IPS-20b (cell line): Measurements from ENCODE around the gene ZNF423.

Experiments used
- H3K27ac ChIP-seq: one replicate; pipeline ENCODE4 v1.5.1; 2013; ENCODE audit warnings: low read length
- H3K27me3 ChIP-seq: 2 replicates; pipeline ENCODE4 v1.6.1; 2013; ENCODE audit warnings: mild to moderate bottlenecking, low read length, inconsistent platforms; ENCODE audit not compliant: insufficient read depth
- H3K36me3 ChIP-seq: 2 replicates; pipeline ENCODE4 v1.6.1; 2013; ENCODE audit warnings: low read depth, mild to moderate bottlenecking, inconsistent platforms, low read length, moderate library complexity; ENCODE audit not compliant: insufficient read depth
- H3K4me1 ChIP-seq: 2 replicates; pipeline ENCODE4 v1.6.1; 2013; ENCODE audit warnings: mild to moderate bottlenecking, control low read depth, inconsistent platforms, low read length, moderate library complexity; ENCODE audit not compliant: insufficient read depth
- H3K4me3 ChIP-seq: 2 replicates; pipeline ENCODE4 v1.5.1; 2013; ENCODE audit warnings: mild to moderate bottlenecking, low read length, inconsistent platforms
- H3K9ac ChIP-seq: 2 replicates; pipeline ENCODE4 v1.6.1; 2013; ENCODE audit warnings: low read depth, mild to moderate bottlenecking, inconsistent platforms, low read length, moderate library complexity
- H3K9me3 ChIP-seq: 2 replicates; pipeline ENCODE4 v1.6.1; 2013; ENCODE audit warnings: mild to moderate bottlenecking, low read depth, low read length, inconsistent platforms; ENCODE audit not compliant: insufficient read depth

Gene ZNF423

DNA sequence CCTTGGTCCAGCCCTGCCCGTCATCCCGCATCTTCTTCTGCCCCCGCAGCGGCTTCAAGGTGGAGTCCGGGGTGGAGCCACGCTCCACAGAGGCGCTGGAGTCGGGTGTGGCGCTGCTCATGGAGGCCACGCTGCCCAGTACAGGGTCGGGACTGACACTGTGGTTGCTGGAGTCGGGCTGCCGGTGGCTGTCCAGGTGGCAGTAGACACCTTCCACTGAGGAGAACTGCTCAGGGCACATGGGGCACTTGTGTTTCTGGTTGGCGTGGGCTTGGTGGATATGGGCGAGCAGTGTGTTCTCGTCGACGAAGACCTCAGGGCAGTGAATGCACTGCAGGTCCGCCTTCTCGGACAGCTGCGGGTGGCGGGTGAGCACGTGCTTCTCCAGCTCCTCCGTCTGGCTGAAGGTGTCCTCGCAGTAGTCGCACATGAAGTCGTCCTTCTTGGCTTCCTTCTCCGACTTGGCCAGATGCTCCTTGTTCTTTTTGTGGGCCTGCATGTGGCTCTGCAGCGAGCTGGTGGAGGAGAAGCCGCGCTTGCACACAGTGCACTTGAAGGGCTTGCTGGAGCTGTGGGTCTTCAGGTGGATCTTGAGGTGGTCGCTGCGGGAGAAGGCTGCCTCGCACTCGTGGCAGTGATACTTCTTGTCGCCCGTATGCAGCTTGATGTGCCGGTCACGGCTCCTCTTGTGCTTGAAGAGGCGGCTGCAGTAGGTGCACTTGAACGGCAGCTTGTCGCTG lies 217.8 kb downstream of the ZNF423 start:
- Histone ChIP-seq H3K9ac (no peak overlapping the region), H3K9me3 (no peaks in the 10 kb centered on the region), H3K4me3 (no peak overlapping the region), H3K36me3 (peaks cover 39% of the 10 kb centered on the region), H3K27ac (no peak overlapping the region), H3K27me3 (no peaks in the 10 kb centered on the region), H3K4me1 (peaks cover 33% of the 10 kb centered on the region)

DNA sequence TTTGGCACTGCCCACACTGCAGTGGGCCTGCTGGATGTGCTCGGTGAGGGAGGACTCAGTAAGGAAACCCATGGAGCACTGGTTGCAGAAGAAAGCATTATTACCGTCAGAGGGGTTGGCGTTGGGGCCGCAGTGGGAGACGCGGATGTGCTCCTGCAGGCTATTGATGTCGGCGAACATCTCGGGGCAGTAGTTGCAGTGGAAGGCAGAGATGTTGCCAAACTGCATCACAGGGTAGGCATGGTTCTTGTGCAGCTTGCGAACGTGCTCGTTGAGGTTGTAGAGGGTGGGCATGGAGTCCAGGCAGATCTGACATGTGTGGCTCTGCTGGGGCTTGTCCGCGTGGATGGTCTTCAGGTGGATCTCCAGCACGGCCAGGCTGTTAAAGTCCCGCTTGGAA lies 218.4 kb downstream of the ZNF423 start:
- no peak overlapping the region for H3K27ac ChIP-seq

DNA sequence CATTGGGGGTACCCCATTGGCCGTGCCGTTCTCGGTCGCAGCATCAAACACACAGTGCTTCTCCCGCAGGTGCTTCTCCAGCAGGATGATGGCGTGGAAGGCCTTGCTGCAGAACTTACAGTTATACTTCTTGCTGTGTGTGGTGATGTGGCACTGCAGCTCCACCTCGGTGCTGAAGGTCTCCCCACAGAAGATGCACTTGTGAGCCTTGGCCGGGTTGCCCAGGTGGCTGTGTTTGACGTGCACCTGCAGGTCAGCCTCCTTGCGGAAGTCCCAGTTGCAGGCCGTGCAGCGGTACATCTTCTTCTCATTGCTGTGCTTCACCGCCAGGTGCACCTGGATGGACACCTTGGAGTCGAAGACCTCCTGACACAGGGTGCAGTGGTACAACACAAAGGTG lies 219.3 kb downstream of the ZNF423 start:
- no peak overlapping the region for H3K27ac ChIP-seq
- H3K4me3 ChIP-seq = no peak overlapping the region
- H3K4me1 ChIP-seq = peaks cover 24% of the 10 kb centered on the region
- no peaks in the 10 kb centered on the region for H3K9me3 ChIP-seq
- no peaks in the 10 kb centered on the region for H3K27me3 ChIP-seq
- peaks cover 39% of the 10 kb centered on the region for H3K36me3 ChIP-seq
- no peak overlapping the region for H3K9ac ChIP-seq

More for the DNA sequence above, 218.4 kb downstream of the ZNF423 start:
- Histone ChIP-seq H3K27me3 (no peaks in the 10 kb centered on the region), H3K9ac (no peak overlapping the region), H3K36me3 (peaks cover 39% of the 10 kb centered on the region), H3K9me3 (no peaks in the 10 kb centered on the region), H3K4me3 (no peak overlapping the region), H3K4me1 (peaks cover 33% of the 10 kb centered on the region)

DNA sequence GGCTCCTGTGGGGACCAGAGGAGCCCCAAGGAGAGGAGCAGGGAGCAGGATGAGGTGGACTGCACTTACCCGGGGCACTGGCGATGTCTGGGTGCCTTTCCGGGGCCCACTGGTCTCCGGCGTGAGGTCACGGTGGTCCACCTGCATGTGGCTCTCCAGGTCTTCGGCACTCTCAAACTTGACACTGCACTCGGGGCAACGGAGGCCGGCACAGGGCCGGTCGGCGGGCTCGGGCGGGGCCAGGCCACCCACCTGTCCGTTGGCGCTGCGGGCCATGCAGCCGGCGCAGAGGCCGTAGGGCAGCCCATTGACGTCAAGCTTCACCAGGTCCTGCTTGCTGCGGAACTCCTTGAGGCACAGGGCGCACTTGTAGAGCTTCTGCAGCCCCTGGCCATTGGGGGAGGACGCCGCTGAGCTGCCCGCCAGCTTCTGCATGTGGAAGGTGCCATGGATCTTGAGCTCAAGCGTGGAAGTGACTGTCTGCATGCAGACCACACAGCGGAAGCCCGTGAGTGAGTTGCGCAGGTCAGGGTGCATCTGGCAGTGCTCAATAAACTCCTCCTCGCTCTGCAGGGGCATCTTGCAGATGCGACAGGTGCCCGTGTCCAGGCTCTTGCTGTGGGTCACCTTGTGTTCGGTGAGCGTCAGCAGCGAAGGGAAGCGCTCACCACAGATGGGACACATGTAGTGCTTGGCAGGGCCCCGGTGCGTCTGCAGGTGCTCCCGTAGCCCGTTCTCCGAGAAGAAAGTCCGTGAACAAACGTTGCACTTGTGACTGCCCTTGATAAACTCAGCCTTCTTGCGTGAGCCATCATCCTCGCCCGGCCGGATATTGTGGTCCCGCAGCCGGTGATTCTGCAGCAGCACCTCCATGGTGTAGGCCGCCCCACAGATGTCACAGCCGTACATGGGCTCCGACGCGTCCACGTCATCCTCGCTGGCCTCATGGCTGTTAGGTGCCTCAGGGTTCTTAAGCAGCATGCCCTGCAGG lies 220.0 kb downstream of the ZNF423 start:
- Histone ChIP-seq H3K9me3 (no peaks in the 10 kb centered on the region), H3K27ac (no peak overlapping the region), H3K9ac (no peak overlapping the region), H3K4me1 (peaks cover 17% of the 10 kb centered on the region), H3K4me3 (no peak overlapping the region), H3K36me3 (peaks cover 39% of the 10 kb centered on the region), H3K27me3 (no peaks in the 10 kb centered on the region)

DNA sequence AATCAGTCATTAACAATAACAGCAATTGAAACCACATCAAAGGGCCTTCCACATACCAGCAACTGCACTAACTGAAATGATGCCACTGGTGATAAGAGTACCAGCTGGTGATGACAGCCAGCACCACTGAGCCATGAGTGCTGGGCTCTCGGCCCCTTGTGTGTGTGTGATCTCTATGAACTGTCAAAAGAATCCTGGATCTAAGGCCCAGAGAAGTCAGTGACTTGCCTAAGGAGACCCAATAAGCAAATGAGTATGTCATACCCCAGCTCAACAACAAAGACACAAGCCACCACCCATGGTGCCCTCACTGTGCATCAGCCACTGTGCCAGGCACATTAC lies 220.9 kb downstream of the ZNF423 start:
- Histone ChIP-seq H3K4me3 (no peak overlapping the region), H3K27ac (no peak overlapping the region), H3K27me3 (no peaks in the 10 kb centered on the region), H3K9me3 (no peaks in the 10 kb centered on the region), H3K4me1 (peaks cover 8% of the 10 kb centered on the region; the same call in 1 of the 2 replicates), H3K36me3 (peaks cover 39% of the 10 kb centered on the region), H3K9ac (no peak overlapping the region)

DNA sequence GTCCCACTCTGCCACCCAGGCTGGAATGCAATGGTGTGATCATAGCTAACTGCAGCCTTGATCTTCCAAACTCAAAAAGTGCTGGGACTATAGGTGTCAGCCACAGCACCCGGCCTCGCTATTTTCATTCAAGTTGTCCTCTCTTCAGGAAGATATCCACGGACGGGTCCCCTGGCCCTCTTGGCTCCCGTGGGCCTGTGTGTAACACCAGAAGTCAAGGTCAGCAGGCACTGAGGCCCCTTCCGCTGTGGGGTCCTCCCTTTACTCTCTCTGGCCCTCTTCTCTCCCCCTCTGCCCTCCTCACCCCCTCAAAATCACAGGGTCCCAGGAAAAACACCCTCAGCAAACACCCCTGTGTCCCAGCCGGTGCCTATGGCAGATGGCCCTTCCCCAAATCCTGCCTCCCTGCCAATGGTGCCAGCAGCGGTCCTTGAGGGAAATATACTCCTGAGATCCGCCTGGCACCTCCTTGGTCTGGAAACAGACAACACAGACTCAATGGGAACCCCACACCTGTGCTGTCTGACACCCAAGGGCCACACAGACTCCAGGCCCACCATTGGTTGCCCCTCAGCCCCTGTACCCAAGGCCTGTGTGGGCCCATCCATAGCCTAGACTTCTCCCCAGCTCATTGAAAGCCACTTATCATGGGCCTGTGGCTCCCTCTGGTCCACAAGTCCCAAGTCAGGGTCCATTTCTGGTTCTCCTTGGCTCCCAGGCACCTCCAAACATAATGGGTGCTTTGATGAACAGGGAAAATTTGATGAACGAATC lies 221.5 kb downstream of the ZNF423 start:
- Histone ChIP-seq H3K4me3 (no peak overlapping the region), H3K27me3 (no peaks in the 10 kb centered on the region), H3K36me3 (peaks cover 43% of the 10 kb centered on the region), H3K9ac (no peak overlapping the region), H3K27ac (no peak overlapping the region), H3K4me1 (peaks cover 5% of the 10 kb centered on the region; the same call in 1 of the 2 replicates), H3K9me3 (peaks cover 3% of the 10 kb centered on the region; the same call in 1 of the 2 replicates)

DNA sequence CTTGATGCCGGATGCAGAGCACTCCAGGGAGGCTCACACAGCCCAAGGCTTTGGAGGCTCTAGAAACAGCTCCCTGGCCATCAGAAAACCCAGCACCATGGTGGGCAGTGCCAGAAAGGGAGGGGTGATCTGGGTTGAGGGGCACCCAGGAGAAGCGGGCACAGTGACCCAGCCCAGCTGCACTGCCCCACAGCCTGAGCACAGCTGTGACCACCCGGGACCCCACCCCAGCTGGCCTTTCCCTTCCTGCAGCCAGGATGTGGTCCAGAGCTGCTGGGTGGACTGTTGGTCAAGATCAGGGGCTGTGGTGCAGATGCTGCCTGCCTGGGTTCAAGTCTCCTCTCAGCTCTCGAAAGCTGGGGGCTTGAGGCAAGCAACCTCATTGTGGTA lies 223.1 kb downstream of the ZNF423 start:
- Histone ChIP-seq H3K4me1 (no peaks in the 10 kb centered on the region), H3K4me3 (no peak overlapping the region), H3K9ac (no peak overlapping the region), H3K27me3 (no peaks in the 10 kb centered on the region), H3K27ac (no peak overlapping the region), H3K9me3 (peaks cover 13% of the 10 kb centered on the region), H3K36me3 (peaks cover 44% of the 10 kb centered on the region)

DNA sequence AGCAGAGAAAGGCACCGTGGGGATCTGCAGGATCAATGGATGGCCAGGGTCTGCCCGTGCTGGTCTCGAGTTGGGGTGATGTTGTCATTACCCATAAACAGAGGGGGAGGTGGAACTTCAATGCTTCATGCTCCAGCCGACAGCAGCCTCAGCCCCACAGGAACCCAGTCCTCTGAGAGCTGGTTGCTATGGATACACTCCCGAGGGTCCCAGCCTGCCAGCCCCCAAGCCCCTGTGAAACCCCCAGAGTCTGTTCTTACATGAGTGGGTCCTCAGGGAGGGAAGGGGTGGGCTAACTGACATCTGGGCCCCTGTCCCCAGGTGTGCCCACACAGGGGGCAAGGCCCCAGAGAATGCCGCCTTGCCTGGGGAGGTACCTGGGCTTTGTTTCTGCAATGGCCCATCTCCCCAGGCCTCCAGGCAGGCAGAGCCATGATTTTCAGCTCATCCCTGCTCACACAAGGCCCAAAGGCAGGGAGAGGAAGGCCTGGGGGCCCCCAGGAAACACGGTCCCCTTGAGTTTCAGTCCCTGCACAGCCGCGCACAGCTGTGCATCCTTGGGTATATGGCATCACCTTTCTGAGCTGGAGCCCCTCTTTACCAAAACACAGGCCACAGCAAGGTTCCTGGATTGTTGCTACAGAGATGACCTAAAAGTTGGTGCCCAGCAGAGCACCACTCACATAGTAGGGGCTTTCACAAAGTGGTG lies 223.7 kb downstream of the ZNF423 start:
- Histone ChIP-seq H3K4me1 (no peaks in the 10 kb centered on the region), H3K27ac (no peak overlapping the region)

DNA sequence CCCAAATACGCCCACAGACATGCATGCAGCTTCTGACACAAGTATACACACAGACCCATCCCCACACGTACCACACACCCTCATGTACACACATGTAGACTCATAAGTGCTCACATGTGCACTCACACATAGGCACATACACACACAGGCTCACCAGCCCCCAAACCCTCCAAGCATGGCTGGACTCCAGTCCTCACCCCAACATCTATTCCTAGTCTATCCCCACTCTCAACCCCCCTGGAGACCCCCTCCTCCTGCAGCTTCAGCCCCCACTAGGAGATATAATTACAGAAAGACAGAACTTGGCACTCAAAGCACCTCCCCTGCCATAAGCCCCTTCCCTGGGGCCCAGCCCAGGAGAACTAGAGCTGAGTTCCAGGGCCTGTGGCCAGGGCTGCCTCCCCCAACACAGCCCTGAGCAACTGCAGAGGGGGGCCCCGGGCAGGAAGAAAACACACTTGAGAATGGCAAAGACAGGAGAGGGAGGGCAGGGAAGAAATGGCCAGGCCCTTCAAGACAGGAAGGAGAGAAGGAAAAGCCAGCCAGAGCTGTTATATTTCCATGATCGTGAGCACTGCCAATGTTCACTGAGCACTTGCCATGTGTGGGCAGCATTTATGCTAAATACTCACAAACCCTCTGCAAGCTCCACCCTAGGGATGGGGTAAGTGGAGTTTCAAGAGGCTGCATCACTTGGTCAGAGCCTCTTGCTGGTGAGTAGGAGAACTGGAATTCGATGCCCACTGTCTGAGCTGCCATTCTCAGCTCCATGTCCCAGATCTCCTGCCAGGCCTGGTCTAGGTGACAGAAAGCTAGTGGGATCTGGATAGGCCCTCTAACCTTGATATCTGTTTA lies 224.5 kb downstream of the ZNF423 start:
- Histone ChIP-seq H3K36me3 (peaks cover 30% of the 10 kb centered on the region), H3K9me3 (peaks cover 13% of the 10 kb centered on the region), H3K27me3 (no peaks in the 10 kb centered on the region), H3K4me3 (no peak overlapping the region), H3K27ac (no peak overlapping the region), H3K4me1 (no peaks in the 10 kb centered on the region), H3K9ac (no peak overlapping the region)

More for the DNA sequence above, 223.7 kb downstream of the ZNF423 start:
- Histone ChIP-seq H3K9me3 (peaks cover 13% of the 10 kb centered on the region), H3K9ac (no peak overlapping the region), H3K27me3 (no peaks in the 10 kb centered on the region), H3K36me3 (peaks cover 38% of the 10 kb centered on the region), H3K4me3 (no peak overlapping the region)

DNA sequence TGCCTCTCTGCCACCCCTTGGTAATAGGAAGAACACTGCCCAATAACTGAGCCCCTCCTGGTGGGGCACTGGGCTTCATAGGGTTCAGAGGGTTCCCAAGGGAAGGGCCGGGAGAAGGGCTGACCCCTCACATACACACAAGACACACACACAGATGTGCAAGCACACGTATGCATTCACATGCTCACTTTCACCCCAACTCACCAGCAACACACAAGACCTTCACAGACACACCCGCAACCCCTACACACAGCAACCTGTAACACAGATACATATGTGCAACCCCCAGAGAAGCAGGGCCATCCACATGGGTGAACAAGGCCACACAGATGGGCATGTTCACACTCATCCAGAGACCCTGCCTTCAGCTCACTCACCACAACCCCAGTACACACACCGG lies 225.1 kb downstream of the ZNF423 start:
- Histone ChIP-seq H3K9me3 (peaks cover 13% of the 10 kb centered on the region), H3K9ac (no peak overlapping the region), H3K4me3 (no peak overlapping the region), H3K27me3 (no peaks in the 10 kb centered on the region), H3K36me3 (peaks cover 28% of the 10 kb centered on the region), H3K27ac (no peak overlapping the region), H3K4me1 (no peaks in the 10 kb centered on the region)
